Loucy (cell line): ENCODE data around the gene DDIT4L.
"Not testable (repeated sequence)": the region's sequence is repeated elsewhere in the genome, so short reads cannot be mapped to it uniquely, and the experiment has no call there.

Experiments
- H2AFZ ChIP-seq: fragments of 200-600 bp; sonication (generic); 2 replicates; pipeline ENCODE4 v1.6.0; 2016; ENCODE audit warnings: antibody characterized with exemption, mild to moderate bottlenecking, low read length, moderate library complexity
- H3F3A ChIP-seq: fragments of 200-600 bp; 2 replicates; pipeline ENCODE4 v1.6.0; 2016; ENCODE audit warnings: antibody characterized with exemption, low read depth, mild to moderate bottlenecking
- H3K27me3 ChIP-seq: fragments of 200-600 bp; sonication (generic); 2 replicates; pipeline ENCODE4 v1.6.1; 2014; ENCODE audit warnings: low read length, mild to moderate bottlenecking; ENCODE audit not compliant: insufficient read depth, poor library complexity, severe bottlenecking
- H3K36me3 ChIP-seq: fragments of 200-600 bp; sonication (generic); 2 replicates; pipeline ENCODE4 v1.6.1; 2016; ENCODE audit warnings: low read length; ENCODE audit not compliant: insufficient read depth
- H3K4me1 ChIP-seq: fragments of 200-600 bp; sonication (generic); 2 replicates; pipeline ENCODE4 v1.5.1; 2014; ENCODE audit warnings: low read length, mild to moderate bottlenecking; ENCODE audit not compliant: insufficient read depth, poor library complexity, severe bottlenecking
- H3K4me2 ChIP-seq: fragments of 200-600 bp; sonication (generic); 2 replicates; pipeline ENCODE4 v1.6.0; 2014; ENCODE audit warnings: antibody characterized with exemption, low read length, low read depth, mild to moderate bottlenecking; ENCODE audit not compliant: poor library complexity, severe bottlenecking
- H3K4me3 ChIP-seq: fragments of 200-600 bp; sonication (generic); 2 replicates; pipeline ENCODE4 v1.5.1; 2014; ENCODE audit warnings: low read length, mild to moderate bottlenecking, mixed read lengths; ENCODE audit not compliant: poor library complexity, severe bottlenecking
- H3K79me2 ChIP-seq: fragments of 200-600 bp; sonication (generic); 2 replicates; pipeline ENCODE4 v1.6.1; 2014; ENCODE audit warnings: low read length; ENCODE audit not compliant: insufficient read depth
- H3K9ac ChIP-seq: fragments of 200-600 bp; sonication (generic); 2 replicates; pipeline ENCODE4 v1.6.0; 2014; ENCODE audit warnings: mild to moderate bottlenecking, low read depth, low read length, moderate library complexity; ENCODE audit not compliant: poor library complexity, severe bottlenecking
- H3K9me2 ChIP-seq: fragments of 200-600 bp; sonication (generic); replicated peaks from 2 replicates; pipeline ENCODE4 v1.6.1; 2016; ENCODE audit warnings: low read depth, low read length, mixed read lengths
- H3K9me3 ChIP-seq: fragments of 200-600 bp; sonication (generic); 2 replicates; pipeline ENCODE4 v1.6.1; 2014; ENCODE audit warnings: mild to moderate bottlenecking, antibody characterized with exemption, low read length, low read depth; ENCODE audit not compliant: insufficient read depth
- H4K20me1 ChIP-seq: fragments of 200-600 bp; sonication (generic); 2 replicates; pipeline ENCODE4 v1.6.0; 2014; ENCODE audit warnings: antibody characterized with exemption, low read length, mild to moderate bottlenecking; ENCODE audit not compliant: insufficient read depth, poor library complexity, severe bottlenecking
- CTCF ChIP-seq: fragments of 200-600 bp; sonication (generic); conservative IDR thresholded peaks from 2 replicates; pipeline ENCODE4 v1.5.1; 2014; ENCODE audit warnings: mild to moderate bottlenecking, antibody characterized with exemption, low read length
- EZH2phosphoT487 ChIP-seq: fragments of 200-600 bp; IDR thresholded peaks from 2 replicates; pipeline ENCODE4 v1.6.1; 2018; ENCODE audit warnings: antibody characterized with exemption, mild to moderate bottlenecking, moderate library complexity, borderline replicate concordance

DDIT4L gene

GRCh38 chr4:100206850-100207249, 16.6 kb upstream of the DDIT4L start:
- TF ChIP-seq EZH2phosphoT487 (no peak), CTCF (no peak)
- Histone ChIP-seq H3K9me3 (no peaks in the 10 kb centered on the region), H2AFZ (no peak overlapping the region), H3K36me3 (no peaks in the 10 kb centered on the region), H4K20me1 (no peaks in the 10 kb centered on the region), H3K4me3 (no peak overlapping the region), H3K9ac (no peak overlapping the region), H3F3A (no peaks in the 10 kb centered on the region), H3K27me3 (no peaks in the 10 kb centered on the region), H3K4me1 (peaks cover 41% of the 10 kb centered on the region), H3K79me2 (no peaks in the 10 kb centered on the region), H3K4me2 (no peak overlapping the region), H3K9me2 (no peaks in the 10 kb centered on the region)

GRCh38 chr4:100198061-100198460, 7.8 kb upstream of the DDIT4L start:
- Histone ChIP-seq H3K27me3 (no peaks in the 10 kb centered on the region), H3K79me2 (no peaks in the 10 kb centered on the region)
- TF ChIP-seq EZH2phosphoT487 (no peak), CTCF (no peak)

DNA sequence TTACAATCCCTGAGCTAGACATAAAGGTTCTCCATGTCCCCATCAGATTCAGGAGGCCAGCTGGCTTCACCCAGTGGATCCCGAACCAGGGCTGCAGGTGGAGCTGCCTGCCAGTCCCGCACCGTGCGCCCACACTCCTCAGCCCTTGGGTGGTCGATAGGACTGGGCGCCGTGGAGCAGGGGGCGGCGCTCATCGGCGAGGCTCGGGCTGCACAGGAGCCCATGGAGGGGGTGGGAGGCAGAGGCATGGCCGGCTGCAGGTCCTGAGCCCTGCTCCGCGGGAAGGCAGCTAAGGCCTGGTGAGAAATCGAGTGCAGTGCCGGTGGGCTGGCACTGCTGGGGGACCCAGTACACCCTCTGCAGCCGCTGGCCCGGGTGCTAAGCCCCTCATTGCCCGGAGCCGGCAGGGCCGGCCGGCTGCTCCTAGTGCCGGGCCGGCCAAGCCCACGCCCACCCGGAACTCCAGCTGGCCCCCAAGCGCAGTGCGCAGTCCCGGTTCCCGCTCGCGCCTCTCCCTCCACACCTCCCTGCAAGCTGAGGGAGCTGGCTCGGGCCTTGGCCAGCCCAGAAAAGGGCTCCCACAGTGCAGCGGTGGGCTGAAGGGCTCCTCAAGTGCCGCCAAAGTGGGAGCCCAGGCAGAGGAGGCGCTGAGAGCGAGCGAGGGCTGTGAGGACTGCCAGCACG, 6.3 kb upstream of the DDIT4L start:
- H3F3A ChIP-seq, H3K9me2 ChIP-seq, H3K4me3 ChIP-seq, H3K27me3 ChIP-seq, H3K79me2 ChIP-seq, H2AFZ ChIP-seq, H3K9me3 ChIP-seq, H4K20me1 ChIP-seq, H3K9ac ChIP-seq, H3K36me3 ChIP-seq, H3K4me2 ChIP-seq: not testable (repeated sequence)
- peaks cover 16% of the 10 kb centered on the region for H3K4me1 ChIP-seq

More at GRCh38 chr4:100198061-100198460, 7.8 kb upstream of the DDIT4L start:
- H3F3A ChIP-seq: no peaks in the 10 kb centered on the region; the same call in 1 of the 2 replicates
- no peak overlapping the region for H3K4me2 ChIP-seq
- no peaks in the 10 kb centered on the region for H3K9me3 ChIP-seq
- H3K4me1 ChIP-seq: peaks cover 16% of the 10 kb centered on the region
- H3K9me2 ChIP-seq: no peaks in the 10 kb centered on the region
- no peak overlapping the region for H3K4me3 ChIP-seq
- no peaks in the 10 kb centered on the region for H4K20me1 ChIP-seq
- no peak overlapping the region for H3K9ac ChIP-seq
- H3K36me3 ChIP-seq: no peaks in the 10 kb centered on the region
- no peak overlapping the region for H2AFZ ChIP-seq
